Measurements from ENCODE around the gene ATP6V0C. TPM values are rescaled to one million over a fixed set of nuclear protein-coding genes. Genes with fewer than 3 reads are reported as not detected.

The ATP6V0C gene
- total RNA-seq: 100 to 1,000 TPM in 3 of 4 donors, 10 to 100 TPM in 1; 63.1 to 218 (median 126) TPM

DNA sequence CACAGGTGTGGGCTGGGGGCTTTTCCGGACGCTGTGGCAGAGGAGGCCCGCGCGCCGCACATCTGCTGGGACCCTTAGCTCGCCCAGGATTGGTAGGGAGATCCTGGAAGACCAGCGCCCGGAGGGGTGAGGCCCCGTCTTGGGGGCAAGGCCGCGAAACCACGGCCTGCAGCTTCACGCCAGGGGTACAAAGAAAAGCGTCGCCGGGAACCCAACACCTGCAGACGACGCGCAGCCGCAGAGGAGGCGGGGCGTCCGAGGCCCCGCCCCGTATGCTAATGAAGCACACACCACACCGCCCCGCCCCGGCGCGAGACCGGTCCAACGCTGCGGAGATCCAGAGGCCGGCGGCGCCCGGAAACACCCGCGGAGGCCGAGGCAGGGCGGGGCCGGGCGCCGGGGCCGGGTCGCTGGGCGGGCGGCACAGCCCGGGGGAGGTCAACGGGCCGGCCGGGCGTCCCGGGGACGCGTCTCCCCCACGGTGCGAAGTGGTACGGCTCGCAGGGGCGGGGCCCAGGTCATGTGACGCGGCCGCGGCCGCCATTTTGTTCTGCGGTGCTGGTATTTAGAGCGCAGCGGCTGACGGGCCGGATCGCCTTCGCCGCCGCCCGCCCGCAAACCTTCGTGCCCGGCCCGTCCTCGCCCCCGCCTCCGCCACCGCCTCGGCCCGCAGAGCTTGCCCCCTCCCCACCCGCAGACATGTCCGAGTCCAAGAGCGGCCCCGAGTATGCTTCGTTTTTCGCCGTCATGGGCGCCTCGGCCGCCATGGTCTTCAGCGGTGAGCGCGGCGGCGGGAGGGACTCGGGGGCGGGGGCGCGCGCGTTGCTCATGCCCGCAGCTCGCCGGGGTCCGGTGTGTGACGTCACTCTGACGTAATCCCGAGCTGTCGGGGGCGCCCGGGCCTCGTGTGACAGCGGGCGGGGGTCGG, at the start of gene ATP6V0C:
ATP6V0C (plus strand) TSS at position 548 of the 928 bp plus-strand sequence; CDS start at position 700, 152 bp downstream.
- intact Hi-C loops (cut with DNase I; ENCODE audit: low total_unique reads): no loop called here
- H3K4me3 ChIP-seq (ENCODE audit: low read depth, poor library complexity, severe bottlenecking): peak within 1 kb of the TSS; percentile 95
- TF ChIP-seq POLR2A (IDR thresholded peaks at IDR 0.05): peak in 1 of 2 donors; percentile 93
- TF ChIP-seq CTCF (IDR thresholded peaks at IDR 0.05): no peak
- peak; percentile 90 to 98 for DNase-seq (ENCODE audit: low spot score in 2 of 2)
- 1 to 2% methylated on average over 22 to 79 of the region's 122 CpGs for WGBS, 2 donors

GRCh38 chr16:2464333-2464732, 49.4 kb upstream of the ATP6V0C start:
- H3K4me3 ChIP-seq (ENCODE audit: low read depth, poor library complexity, severe bottlenecking): no peak overlapping the region
- no peak for TF ChIP-seq CTCF (IDR thresholded peaks at IDR 0.05)
- no peak for TF ChIP-seq POLR2A (IDR thresholded peaks at IDR 0.05)
- no peak for DNase-seq (ENCODE audit: low spot score in 2 of 2)
- WGBS, 2 donors: 73 to 77% methylated on average over 7 of the region's 12 CpGs
- intact Hi-C loops (cut with DNase I; ENCODE audit: low total_unique reads): no loop called here

- no peak overlapping the region for H3K4me3 ChIP-seq (ENCODE audit: low read depth, poor library complexity, severe bottlenecking)
- intact Hi-C loops (cut with DNase I; ENCODE audit: low total_unique reads): no loop called here
- no peak for DNase-seq (ENCODE audit: low spot score in 2 of 2)
- 81 to 94% methylated on average over 12 of the region's 12 CpGs for WGBS, 2 donors
- TF ChIP-seq CTCF (IDR thresholded peaks at IDR 0.05): no peak
- TF ChIP-seq POLR2A (IDR thresholded peaks at IDR 0.05): no peak
Observed at GRCh38 chr16:2465653-2466415, 47.9 kb upstream of the ATP6V0C start.

- no peak overlapping the region for H3K4me3 ChIP-seq (ENCODE audit: low read depth, poor library complexity, severe bottlenecking)
- WGBS, 2 donors: 70 to 77% methylated on average over 22 to 27 of the region's 29 CpGs
- intact Hi-C loops (cut with DNase I; ENCODE audit: low total_unique reads): no loop called here
- DNase-seq (ENCODE audit: low spot score in 2 of 2): no peak
- TF ChIP-seq POLR2A (IDR thresholded peaks at IDR 0.05) (no peak), CTCF (IDR thresholded peaks at IDR 0.05) (no peak)
Observed at GRCh38 chr16:2466667-2467527, 46.9 kb upstream of the ATP6V0C start.

DNA sequence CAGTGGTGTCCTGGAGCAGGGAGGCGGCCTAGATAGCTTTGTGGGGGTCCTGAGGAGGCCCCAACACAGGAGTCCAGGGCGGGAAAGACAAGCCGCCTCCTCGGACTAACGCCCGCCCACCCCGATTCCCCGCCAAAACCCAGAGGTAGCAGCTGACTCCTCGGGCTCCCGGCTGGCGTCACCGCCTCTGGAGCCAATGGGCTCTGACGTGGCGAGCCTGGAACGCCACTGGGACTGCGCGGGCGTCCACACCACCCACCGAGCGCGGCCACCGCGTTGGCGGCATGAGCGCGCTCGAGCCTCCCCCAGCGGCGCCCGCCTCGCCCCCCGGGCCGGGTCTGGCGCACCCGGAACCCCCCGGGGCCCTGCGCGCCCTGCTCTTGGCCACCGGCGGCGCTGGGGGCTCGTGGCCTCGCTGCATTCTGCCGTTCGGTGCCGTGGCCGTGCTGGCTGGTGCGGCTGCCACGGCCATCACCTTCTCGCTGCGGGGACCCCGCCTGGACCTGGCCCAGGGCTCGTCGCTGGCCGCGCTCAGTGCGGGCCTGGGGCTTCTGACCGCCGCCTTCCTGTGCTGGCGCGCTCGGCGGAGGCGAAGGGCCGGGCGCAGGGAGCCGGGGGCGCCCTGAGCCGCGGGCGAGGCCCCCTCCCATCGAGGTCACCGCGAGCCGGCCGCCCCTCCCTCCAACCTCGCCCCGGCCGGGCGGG, 46.1 kb upstream of the ATP6V0C start:
- TF ChIP-seq CTCF (IDR thresholded peaks at IDR 0.05) (no peak), POLR2A (IDR thresholded peaks at IDR 0.05) (no peak)
- intact Hi-C loops (cut with DNase I; ENCODE audit: low total_unique reads): no loop called here
- WGBS, 2 donors: 0 to 2% methylated on average over 12 to 55 of the region's 80 CpGs
- peak overlapping the region; percentile 22 for H3K4me3 ChIP-seq (ENCODE audit: low read depth, poor library complexity, severe bottlenecking)
- DNase-seq (ENCODE audit: low spot score in 2 of 2): peak; percentile 47 to 97
